IPS-NIHi7 (cell line): Measurements from ENCODE around the gene MYO10.
A peak's percentile ranks its signal among the peaks of the same experiment; 100 is the strongest.
"Not testable (repeated sequence)": the region's sequence is repeated elsewhere in the genome, so short reads cannot be mapped to it uniquely, and the experiment has no call there.

ENCODE experiments used
- DNase-seq: peaks from one replicate; pipeline ENCODE4 v3.0.0; 2012; ENCODE audit warnings: mixed read lengths; ENCODE audit errors: extremely low spot score

Gene MYO10

DNA sequence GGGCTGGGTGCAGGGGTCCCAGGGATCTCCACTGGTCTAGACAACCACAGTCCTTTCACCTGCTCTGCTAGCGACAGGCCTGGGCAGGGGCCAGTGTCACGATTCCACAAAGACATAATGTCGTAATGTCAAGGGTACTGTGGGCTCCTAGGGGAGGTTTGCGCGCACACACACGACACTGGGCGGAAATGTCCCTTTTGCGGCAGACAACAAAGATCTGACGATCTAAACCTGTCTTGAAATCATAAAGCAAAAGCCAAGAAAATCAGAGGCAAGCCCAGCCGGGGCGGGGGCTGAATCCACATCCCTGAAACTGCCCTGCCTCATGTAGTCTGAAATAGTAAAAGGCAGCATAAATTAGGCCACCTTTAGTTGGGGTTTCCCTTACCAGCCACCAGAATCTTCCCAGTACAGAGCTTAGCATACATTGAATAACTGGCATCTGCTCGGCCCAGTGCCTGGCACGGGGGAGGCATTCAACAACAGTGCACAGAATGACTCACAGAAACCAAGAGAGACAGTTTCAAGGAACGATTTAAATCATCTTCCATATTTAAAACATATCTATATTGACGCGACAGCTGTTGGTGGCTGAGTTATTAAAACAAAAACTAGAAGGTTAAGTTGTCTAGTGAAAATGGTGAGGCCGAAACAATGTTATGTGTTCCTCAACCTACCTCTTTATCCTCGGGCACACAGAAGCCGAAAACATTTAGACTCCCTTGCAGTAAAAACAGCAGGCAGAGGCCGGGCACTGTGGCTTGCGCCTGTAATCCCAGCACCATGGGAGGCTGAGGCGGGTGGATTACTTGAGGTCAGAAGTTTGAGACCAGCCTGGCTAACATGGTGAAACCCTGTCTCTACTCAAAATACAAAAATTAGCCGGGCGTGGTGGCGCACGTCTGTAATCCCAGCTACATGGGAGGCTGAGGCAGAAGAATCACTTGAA, 151.0 kb downstream of the MYO10 start:
- no peak for DNase-seq

GRCh38 chr5:16784088-16784487, 152.0 kb downstream of the MYO10 start:
- DNase-seq = no peak

GRCh38 chr5:16781828-16782626, 154.1 kb downstream of the MYO10 start:
- no peak for DNase-seq

DNA sequence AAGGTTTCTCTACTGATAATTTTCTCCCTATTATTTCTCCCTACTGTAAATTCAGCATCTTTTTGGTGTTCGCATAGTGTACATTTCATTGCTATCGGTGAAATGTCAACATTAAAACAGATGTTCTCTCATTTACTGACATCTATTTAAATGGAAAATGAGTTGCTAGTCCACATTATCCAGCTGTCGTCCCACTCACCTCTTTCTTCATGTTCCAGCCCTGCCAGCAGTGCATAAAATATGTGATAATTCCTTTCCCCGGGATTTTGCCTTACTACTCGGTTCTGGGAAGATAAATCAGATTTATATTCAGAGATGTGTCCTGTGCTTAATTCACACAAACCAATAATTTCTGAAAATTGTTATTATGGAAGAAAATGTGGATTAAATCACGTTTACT, 155.8 kb downstream of the MYO10 start:
- no peak for DNase-seq

DNA sequence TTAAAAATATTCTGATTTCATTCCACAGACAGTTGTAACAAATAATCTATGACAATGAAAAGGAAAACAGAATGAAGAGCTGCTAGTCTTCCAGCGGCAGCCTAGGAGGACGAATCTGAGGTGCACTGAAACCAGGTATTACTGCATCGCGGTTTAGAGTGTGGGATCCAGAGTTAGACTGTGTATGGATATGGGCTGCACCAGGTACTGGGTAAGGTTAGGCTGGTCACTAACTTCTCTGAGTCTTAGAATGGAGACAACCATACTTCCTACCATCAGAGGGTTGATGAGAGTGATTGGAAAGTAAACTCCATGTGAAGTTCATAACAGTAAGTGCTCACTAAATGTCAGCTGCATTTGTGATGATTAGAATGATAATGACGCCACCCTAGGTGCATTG, 158.7 kb downstream of the MYO10 start:
- DNase-seq = no peak

DNA sequence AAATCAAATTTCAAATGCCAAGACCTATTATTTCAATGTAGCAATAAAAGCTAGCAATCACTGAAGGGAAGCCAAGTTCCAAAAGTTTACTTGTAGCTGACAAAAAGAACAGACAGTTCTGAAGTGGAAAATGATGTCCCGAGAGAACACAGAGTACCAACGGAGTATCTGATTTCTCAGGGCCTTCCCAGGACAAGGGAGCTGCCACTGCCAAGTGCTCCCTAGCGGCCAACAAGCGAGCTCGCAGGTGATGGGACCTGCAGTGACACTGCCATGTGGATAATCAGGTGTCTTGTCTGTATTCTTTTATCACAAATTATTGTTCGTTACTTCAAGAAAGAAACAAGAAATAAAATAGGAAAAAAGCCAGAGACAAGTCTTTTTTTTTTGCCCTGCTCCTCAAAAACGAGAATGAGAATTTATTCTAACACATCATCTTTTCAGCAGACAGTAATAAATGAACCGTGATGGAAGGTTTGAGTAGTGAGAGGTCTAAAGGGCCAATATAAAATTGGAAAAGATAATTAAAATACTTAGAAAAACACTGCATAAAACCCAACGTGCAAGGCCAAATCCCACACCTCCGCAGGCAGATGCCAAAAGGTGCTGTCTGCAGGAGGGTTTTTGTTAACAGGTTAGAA, 159.4 kb downstream of the MYO10 start:
- peak; percentile 65 for DNase-seq

DNA sequence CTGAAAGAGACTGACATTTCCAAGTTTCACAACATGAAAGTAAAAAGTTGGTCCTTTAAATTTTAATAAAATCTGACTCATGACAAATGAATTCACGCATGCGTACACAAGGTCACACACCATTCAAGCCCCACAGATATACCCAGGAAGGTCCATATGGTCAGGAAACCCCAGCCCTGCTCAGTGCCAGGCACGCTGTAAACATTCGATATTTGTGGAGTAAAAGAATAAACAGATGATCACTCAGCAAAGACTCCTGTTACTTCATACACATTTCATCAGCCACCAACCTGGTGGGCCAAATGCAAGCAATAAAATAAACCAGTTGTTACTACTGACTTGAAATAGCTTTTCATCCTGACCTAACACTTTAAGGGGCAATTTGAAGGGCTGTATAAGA, 161.3 kb downstream of the MYO10 start:
- no peak for DNase-seq

DNA sequence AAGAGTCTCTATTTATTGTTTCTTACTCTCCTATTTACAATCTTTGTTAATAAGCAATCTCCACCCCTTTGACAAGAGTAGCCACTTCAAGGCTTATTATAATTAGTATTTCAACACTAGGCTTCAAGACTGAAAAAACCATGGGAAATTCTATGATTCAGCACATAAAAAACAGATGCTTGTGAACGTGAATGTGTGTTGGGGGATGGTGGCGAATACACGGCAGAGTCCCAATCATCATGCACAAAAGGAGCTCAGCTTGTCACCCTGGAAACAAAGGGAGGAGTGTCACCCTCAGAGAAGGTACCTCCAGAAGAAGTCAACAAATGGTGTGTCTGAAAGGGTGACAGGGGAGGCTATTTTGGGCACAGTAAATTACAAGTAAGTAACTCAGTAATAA, 162.1 kb downstream of the MYO10 start:
- DNase-seq = no peak

DNA sequence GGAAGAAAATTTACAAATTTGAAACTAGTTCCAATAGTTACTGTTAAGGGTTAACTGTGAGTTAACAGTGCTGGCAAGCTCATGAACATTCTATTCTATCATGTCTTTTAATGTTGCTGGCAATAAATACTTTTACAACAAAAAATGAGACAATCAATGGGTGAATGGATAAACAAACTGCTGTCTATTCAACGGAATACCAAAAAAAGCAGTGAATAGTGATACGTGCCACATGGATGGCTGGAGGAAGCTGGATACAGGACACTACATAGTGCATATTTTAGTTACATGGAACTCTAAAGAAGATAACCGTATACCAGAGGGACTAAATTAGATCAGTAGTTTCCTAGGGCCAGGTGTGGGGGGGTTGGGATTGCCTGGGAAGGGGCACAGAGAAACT, 163.5 kb downstream of the MYO10 start:
- DNase-seq = no peak

DNA sequence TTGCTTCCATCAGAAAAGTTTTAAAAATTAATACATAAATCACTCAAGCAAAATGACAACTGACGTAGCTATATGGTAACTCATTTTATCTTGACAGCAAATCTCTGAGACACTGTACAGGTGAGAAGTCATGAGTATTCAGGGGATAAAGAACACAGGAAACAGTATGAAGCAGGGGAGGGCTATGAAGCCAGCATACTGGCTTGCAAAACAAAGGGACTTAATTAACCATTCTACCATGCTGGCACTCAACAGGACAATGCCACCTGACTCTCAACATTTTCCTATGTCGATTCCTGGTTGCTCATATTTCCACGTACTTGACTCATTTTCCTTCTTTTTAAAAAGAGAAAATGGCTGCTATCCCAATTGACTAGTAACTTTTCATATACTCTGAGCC, 167.9 kb downstream of the MYO10 start:
- DNase-seq = no peak

GRCh38 chr5:16763211-16763610, 172.9 kb downstream of the MYO10 start:
- DNase-seq = no peak

- DNase-seq = no peak
These were observed 176.8 kb downstream of the MYO10 start for GRCh38 chr5:16759147-16759773.

GRCh38 chr5:16757989-16758501, 178.0 kb downstream of the MYO10 start:
- DNase-seq = no peak

DNA sequence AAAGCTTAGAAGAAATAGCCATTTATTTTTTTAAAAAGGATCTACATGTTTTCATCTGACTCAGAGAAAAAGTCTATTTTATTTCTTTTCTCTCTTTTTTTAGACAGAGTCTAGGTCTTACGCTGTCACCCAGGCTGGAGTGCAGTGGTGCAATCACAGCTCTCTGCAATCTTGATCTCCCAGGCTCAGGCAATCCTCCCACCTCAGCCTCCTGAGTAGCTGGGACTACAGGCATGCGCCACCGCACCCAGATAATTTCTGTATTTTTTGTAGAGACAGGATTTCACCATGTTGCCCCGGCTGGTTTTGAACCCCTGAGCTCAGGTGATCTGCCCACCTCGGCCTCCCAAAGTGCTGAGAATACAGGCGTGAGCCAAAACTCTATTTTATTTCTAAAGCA, 178.5 kb downstream of the MYO10 start:
- DNase-seq = not testable (repeated sequence)

DNA sequence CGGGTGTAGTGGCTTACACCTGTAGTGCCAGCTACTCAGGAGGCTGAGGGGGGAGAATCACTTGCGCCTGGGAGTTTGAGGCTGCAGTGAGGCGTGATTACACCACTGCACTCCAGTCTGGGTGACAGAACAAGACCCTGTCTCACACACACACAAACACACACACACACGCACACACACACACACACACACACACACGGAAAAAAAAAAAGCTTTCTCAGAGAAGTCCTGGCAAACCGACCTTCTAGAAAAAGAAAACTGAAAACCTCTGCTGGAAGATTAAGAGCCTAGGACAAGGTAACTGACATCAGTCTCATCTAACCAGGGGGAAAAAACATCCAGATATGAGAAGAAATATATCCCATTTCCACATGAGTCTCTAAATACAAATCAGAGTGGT, 178.9 kb downstream of the MYO10 start:
- DNase-seq = no peak

DNA sequence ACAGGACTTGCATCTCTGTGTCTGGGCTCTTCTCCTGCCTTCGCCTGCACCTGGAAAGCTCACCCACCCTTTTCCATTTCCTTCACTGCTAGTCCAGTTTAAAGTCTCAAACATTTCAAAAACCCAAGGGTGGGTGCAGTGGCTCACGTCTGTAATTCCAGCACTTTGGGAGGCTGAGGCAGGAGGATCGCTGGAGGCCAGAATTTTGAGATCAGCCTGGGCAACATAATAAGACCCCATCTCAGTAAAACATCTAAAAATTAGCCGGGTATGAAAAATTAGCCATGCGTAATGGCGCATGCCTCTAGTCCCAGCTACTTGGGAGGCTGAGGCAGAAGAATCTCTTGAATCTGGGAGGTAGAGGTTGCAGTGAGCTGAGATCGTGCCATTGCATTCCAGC, 179.4 kb downstream of the MYO10 start:
- no peak for DNase-seq

DNA sequence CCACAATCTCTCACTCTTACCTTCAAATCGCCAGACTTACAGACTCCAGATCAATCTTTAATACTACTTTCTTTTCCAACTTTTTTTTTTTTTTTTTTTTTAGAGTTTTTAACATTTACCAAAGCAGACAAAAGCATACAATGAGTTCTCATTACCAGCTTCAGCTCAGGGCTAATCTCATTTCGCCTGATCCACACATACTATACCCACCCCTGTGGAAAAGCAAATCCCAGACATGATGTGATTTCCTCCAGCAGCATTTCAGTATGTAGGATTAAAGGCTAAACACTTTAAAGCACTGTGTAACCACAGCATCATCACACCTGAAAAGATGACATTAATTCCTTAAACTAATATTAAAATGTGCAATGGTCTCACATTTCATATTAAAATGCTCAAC, 180.4 kb downstream of the MYO10 start:
- no peak for DNase-seq

- DNase-seq = no peak
These were observed 181.5 kb downstream of the MYO10 start for GRCh38 chr5:16754601-16755000.

DNA sequence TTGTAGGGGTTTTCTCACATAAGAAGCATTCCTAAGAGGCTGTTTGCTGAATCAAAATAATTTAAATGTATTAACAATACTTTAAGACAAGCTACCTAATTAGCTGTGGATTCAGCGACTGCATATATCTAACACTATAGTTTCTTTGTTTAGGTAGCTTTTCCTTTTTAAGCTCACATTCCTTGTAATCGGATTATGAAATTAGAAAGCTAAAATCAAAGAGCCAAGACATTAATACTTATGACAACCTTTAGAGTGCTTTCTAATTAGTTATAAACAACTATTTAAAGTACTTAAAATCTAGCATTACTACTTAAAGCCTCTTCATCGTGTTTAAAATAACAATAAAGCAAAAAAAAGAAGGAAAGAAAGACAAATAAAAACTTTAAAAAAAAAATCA, 182.0 kb downstream of the MYO10 start:
- DNase-seq = no peak

DNA sequence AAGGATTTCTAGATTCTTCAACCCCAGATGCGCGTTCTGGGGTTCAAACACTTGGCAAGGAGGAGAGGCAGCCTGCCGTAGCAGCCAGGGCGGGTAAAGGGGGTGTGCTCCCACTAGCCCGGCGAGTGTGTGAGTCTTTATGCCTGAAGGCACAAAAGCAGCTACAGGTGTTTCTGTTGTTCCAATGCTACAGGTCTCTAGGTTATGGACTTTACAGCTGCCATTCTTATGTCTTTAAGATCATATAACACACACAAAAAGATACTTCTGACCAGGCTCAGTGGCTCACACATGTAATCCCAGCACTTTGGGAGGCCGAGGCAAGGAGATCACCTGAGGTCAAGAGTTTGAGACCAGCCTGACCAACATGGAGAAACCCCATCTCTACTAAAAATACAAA, 185.6 kb downstream of the MYO10 start:
- no peak for DNase-seq

- no peak for DNase-seq
These were observed 186.5 kb downstream of the MYO10 start for GRCh38 chr5:16749626-16750025.
